A549 (cell line): ENCODE results near the gene COPE. TPM values are rescaled to one million over a fixed set of nuclear protein-coding genes. Genes with fewer than 3 reads are reported as not detected.

Source experiments
- ATAC-seq, 2 experiments: fragments of 200-7000 bp in 1 of 2; fragments of >200 bp in 1 of 2; cut with Nextera tagmentation in 1 of 2; cut with Tn5 transposase in 1 of 2; 3 replicates each; pipeline versions ENCODE4 v1.8.0 to v1.9.1; 2018 to 2020; ENCODE audit warnings: mild to moderate bottlenecking in 1 of 2, moderate library complexity in 1 of 2
- CTCF ChIA-PET: fragments of 300-600 bp; sonication (Branson Sonifier 250); formaldehyde crosslinking; extraction: SDS; loops from one replicate; lab custom pipeline; 2021; ENCODE audit warnings: antibody characterized with exemption, inconsistent platforms; lab: Yijun Ruan, JAX
- POLR2A ChIA-PET: fragments of 350-600 bp; formaldehyde crosslinking; extraction: SDS; loops from one replicate; lab custom pipeline; 2021; ENCODE audit warnings: antibody characterized with exemption, inconsistent platforms; lab: Yijun Ruan, JAX
- DNase-seq, 2 experiments: peaks; one replicate each; pipeline versions ENCODE4 v3.0.0 to v3.0.0-alpha.2; 2011 to 2016; ENCODE audit warnings: low read depth in 1 of 2, low spot score in 1 of 2
- FAIRE-seq: peaks from 2 replicates; lab custom pipeline; 2011; peaks lifted over from hg19 to GRCh38; lab: Jason Lieb, UNC
- H3K27ac ChIP-seq, 2 experiments: fragments of >200 bp; sonication (Bioruptor Twin); formaldehyde crosslinking; 3 replicates each; pipeline ENCODE4 v1.5.1; 2016 to 2017
- H3K4me1 ChIP-seq: fragments of >200 bp; sonication (Bioruptor Twin); formaldehyde crosslinking; 3 replicates; pipeline ENCODE4 v1.6.1; 2016
- H3K4me2 ChIP-seq: fragments of >200 bp; sonication (Bioruptor Twin); formaldehyde crosslinking; 3 replicates; pipeline ENCODE4 v1.6.1; 2016
- H3K4me3 ChIP-seq: fragments of >200 bp; sonication (Bioruptor Twin); formaldehyde crosslinking; 3 replicates; pipeline ENCODE4 v1.5.1; 2016
- H3K9me3 ChIP-seq: fragments of >200 bp; sonication (Bioruptor Twin); formaldehyde crosslinking; 3 replicates; pipeline ENCODE4 v1.6.1; 2016
- CBX8 ChIP-seq: fragments of 200-600 bp; sonication (generic); IDR thresholded peaks from 2 replicates; pipeline ENCODE4 v1.6.1; 2016
- CHD4 ChIP-seq: fragments of 200-600 bp; sonication (generic); IDR thresholded peaks from 2 replicates; pipeline ENCODE4 v1.6.1; 2016; ENCODE audit warnings: antibody characterized with exemption, mild to moderate bottlenecking, borderline replicate concordance
- KDM1A ChIP-seq: fragments of 200-600 bp; sonication (generic); IDR thresholded peaks from 2 replicates; pipeline ENCODE4 v1.6.1; 2016; ENCODE audit warnings: low read depth, mild to moderate bottlenecking
- MAZ ChIP-seq: fragments of 150-350 bp; IDR thresholded peaks from 2 replicates; pipeline ENCODE4 v1.6.1; 2014; ENCODE audit warnings: antibody characterized with exemption, low read depth, low read length, borderline replicate concordance
- MYC ChIP-seq: IDR thresholded peaks from 2 replicates; pipeline ENCODE4 v1.6.1; 2012; ENCODE audit warnings: mild to moderate bottlenecking, inconsistent platforms, low read length, improper control_type of control experiment, borderline replicate concordance
- NPAS2 ChIP-seq: fragments of 250-450 bp; sonication (Bioruptor Pico); IDR thresholded peaks from 2 replicates; pipeline ENCODE4 v1.8.0; 2022; ENCODE audit warnings: mild to moderate bottlenecking, moderate library complexity, borderline replicate concordance
- SMC3 ChIP-seq: fragments of >200 bp; sonication (Bioruptor Twin); formaldehyde crosslinking; IDR thresholded peaks from 3 replicates; pipeline ENCODE4 v1.6.1; 2018; ENCODE audit warnings: inconsistent platforms
- SREBF2 ChIP-seq: fragments of 450-650 bp; IDR thresholded peaks from 2 replicates; pipeline ENCODE4 v1.6.1; 2014; ENCODE audit warnings: mild to moderate bottlenecking, moderate library complexity
- TFCP2L1 ChIP-seq: fragments of 250-450 bp; sonication (Bioruptor Pico); IDR thresholded peaks from 2 replicates; pipeline ENCODE4 v1.5.0; 2021; ENCODE audit warnings: mild to moderate bottlenecking
- TP53 ChIP-seq: fragments of 250-450 bp; sonication (Bioruptor Pico); IDR thresholded peaks from 2 replicates; pipeline ENCODE4 v1.5.0; 2021; ENCODE audit warnings: mild to moderate bottlenecking, moderate library complexity
- ZNF302 ChIP-seq: fragments of 250-450 bp; sonication (Bioruptor Pico); IDR thresholded peaks from 2 replicates; pipeline ENCODE4 v1.9.0; 2021; ENCODE audit warnings: inconsistent platforms, mild to moderate bottlenecking, moderate library complexity
- WGBS: methylation state at CpG from one replicate; pipeline ENCODE4 v1.1.6; 2017; ENCODE audit errors: missing lambda C conversion rate; 5-methylcytosine and 5-hydroxymethylcytosine counted together
- polyA plus RNA-seq, 4 experiments: library from polyadenylated mRNA; depleted of rRNA in 3 of 4; stranded (reverse); fragments of >200 nt; fragmentation: RNase III in 1 of 4; extraction: RNeasy Plus Mini Kit Qiagen cat#74134 plus additional on column Dnase treatment in 1 of 4; gene quantifications; 2 replicates in 3 of 4; 3 replicates in 1 of 4; pipeline ENCODE4 v1.2.3, GENCODE V29; 2011 to 2017
- TF ChIP-seq, protein P1 (sequence below): fragments of 200-600 bp; sonication (generic); IDR thresholded peaks from 2 replicates; pipeline ENCODE4 v1.6.1; 2016; ENCODE audit warnings: antibody characterized with exemption, mild to moderate bottlenecking, moderate library complexity
- TF ChIP-seq, protein P2 (sequence below): IDR thresholded peaks from 2 replicates; pipeline ENCODE4 v1.6.1; 2012; ENCODE audit warnings: low read depth, borderline replicate concordance
- TF ChIP-seq, protein P3 (sequence below): IDR thresholded peaks from 2 replicates; pipeline ENCODE4 v1.6.1; 2012
- TF ChIP-seq, protein P4 (sequence below): fragments of 250-450 bp; sonication (Bioruptor Pico); IDR thresholded peaks from 2 replicates; pipeline ENCODE4 v1.5.0; 2021; ENCODE audit warnings: mild to moderate bottlenecking, moderate library complexity, borderline replicate concordance
- TF ChIP-seq, protein P5 (sequence below): fragments of 150-350 bp; IDR thresholded peaks from 2 replicates; pipeline ENCODE4 v1.6.1; 2014; ENCODE audit warnings: low read depth, mild to moderate bottlenecking, low read length

The COPE gene
- polyA plus RNA-seq, 2 of the 4 experiments (the other 2 are of a cell fraction) = 94.0 to 114 TPM

DNA sequence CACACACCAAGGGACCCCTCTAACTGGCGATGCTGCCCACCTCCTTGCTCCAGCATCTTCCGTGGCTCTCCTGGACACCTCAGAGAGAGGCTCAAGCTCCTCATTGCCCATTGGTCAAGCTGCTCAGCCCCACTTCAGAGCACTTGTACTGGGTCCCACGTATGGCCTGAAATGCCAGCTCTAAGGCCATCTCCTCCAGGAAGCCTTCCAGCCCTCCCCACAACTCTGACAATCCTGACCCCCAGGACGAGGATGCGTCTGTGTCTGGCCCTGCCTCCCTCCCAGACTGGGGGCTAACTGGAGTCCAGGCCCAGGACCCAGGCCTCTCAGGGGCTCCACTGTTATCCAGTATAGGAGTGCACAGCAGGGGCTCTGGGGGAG lies 29.8 kb upstream of the COPE start:
- POLR2A ChIA-PET = interaction anchor here (0.9 kb wide), 1 partner anchor 156 kb away, joined by 3 read pairs; no protein-coding TSS in a partner anchor
- WGBS = 86% methylated on average over 3 of the region's 5 CpGs
- no peak for ATAC-seq
- Histone ChIP-seq H3K27ac (no peak overlapping the region), H3K4me3 (no peak overlapping the region), H3K4me1 (0 out of 3 replicates have a peak, but pooled peaks cover 2% of the 10 kb centered on the region), H3K4me2 (no peak overlapping the region), H3K9me3 (no peaks in the 10 kb centered on the region)
- no peak for FAIRE-seq
- CTCF ChIA-PET = interaction anchor here (1.8 to 5.1 kb wide), 2 partner anchors 38 to 46 kb away, joined by 4 to 26 read pairs; no protein-coding TSS in a partner anchor
- TF ChIP-seq ZNF302 (CRISPR knock-in tag) (no peak), KDM1A (no peak), SMC3 (no peak), TFCP2L1 (CRISPR knock-in tag) (no peak), TP53 (CRISPR knock-in tag) (no peak)
- TF ChIP-seq, protein P1, sequence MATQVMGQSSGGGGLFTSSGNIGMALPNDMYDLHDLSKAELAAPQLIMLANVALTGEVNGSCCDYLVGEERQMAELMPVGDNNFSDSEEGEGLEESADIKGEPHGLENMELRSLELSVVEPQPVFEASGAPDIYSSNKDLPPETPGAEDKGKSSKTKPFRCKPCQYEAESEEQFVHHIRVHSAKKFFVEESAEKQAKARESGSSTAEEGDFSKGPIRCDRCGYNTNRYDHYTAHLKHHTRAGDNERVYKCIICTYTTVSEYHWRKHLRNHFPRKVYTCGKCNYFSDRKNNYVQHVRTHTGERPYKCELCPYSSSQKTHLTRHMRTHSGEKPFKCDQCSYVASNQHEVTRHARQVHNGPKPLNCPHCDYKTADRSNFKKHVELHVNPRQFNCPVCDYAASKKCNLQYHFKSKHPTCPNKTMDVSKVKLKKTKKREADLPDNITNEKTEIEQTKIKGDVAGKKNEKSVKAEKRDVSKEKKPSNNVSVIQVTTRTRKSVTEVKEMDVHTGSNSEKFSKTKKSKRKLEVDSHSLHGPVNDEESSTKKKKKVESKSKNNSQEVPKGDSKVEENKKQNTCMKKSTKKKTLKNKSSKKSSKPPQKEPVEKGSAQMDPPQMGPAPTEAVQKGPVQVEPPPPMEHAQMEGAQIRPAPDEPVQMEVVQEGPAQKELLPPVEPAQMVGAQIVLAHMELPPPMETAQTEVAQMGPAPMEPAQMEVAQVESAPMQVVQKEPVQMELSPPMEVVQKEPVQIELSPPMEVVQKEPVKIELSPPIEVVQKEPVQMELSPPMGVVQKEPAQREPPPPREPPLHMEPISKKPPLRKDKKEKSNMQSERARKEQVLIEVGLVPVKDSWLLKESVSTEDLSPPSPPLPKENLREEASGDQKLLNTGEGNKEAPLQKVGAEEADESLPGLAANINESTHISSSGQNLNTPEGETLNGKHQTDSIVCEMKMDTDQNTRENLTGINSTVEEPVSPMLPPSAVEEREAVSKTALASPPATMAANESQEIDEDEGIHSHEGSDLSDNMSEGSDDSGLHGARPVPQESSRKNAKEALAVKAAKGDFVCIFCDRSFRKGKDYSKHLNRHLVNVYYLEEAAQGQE = no peak
- DNase-seq = no peak

DNA sequence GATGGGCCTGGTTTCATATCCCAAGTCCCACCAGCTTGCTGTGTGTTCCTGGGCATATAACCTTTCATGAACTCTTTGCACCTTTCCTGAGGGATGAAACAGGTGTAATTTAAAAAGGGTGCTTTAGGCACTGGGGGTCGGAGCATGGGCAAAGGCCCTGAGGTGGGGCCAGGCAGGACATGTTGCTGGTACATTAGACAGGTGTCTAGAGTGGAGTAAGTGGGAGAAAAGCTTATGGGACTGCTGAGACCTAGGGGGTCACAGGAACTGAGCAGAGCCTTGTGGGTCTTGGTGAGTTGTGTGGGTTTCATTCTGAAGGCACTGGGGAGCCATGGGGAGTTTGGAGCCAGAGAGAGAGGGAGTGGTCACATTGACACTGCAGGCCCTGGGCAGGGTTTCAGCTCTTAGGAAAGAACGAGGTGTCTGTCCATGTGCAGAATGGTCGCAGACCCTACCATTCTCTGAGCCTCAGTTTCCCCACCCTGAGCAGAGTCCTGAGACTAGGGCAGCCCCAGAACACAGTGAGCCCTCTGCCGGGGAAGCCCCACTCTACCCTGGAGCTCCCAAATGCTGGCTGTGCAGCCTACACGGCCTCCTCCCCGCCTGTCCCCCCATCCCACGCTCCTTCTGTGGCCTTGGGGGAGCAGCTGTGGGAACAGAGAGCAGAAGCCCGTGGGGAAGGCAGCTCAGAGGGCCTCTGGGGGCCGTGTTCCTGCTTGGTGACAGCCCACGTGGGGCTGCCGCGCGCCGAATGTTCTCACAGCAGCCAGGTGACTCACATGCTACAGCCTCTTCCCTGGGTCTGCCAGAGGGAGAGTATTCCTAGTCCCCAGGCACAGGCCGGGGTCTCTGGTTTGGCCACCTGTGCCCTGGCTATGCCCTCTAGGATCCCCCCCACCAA lies 29.1 kb upstream of the COPE start:
- Histone ChIP-seq H3K4me1 (0 out of 3 replicates have a peak, but pooled peaks cover 2% of the 10 kb centered on the region), H3K4me2 (no peak overlapping the region), H3K27ac (no peak overlapping the region), H3K4me3 (no peak overlapping the region)
- WGBS = 72% methylated on average over 6 of the region's 15 CpGs
- ATAC-seq (no peak; a peak in 1 of 6 replicates), DNase-seq (no peak), FAIRE-seq (no peak)
- POLR2A ChIA-PET = interaction anchor here (0.9 kb wide), 1 partner anchor 157 kb away, joined by 3 read pairs; no protein-coding TSS in a partner anchor
- TF ChIP-seq SREBF2 (no peak), NPAS2 (CRISPR knock-in tag) (no peak), CBX8 (no peak), CHD4 (no peak), MYC (no peak), MAZ (no peak), SMC3 (no peak)
- TF ChIP-seq, protein P2, sequence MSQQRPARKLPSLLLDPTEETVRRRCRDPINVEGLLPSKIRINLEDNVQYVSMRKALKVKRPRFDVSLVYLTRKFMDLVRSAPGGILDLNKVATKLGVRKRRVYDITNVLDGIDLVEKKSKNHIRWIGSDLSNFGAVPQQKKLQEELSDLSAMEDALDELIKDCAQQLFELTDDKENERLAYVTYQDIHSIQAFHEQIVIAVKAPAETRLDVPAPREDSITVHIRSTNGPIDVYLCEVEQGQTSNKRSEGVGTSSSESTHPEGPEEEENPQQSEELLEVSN = no peak
- TF ChIP-seq, protein P3, sequence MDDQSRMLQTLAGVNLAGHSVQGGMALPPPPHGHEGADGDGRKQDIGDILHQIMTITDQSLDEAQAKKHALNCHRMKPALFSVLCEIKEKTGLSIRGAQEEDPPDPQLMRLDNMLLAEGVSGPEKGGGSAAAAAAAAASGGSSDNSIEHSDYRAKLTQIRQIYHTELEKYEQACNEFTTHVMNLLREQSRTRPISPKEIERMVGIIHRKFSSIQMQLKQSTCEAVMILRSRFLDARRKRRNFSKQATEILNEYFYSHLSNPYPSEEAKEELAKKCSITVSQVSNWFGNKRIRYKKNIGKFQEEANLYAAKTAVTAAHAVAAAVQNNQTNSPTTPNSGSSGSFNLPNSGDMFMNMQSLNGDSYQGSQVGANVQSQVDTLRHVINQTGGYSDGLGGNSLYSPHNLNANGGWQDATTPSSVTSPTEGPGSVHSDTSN = no peak
- TF ChIP-seq, protein P4, sequence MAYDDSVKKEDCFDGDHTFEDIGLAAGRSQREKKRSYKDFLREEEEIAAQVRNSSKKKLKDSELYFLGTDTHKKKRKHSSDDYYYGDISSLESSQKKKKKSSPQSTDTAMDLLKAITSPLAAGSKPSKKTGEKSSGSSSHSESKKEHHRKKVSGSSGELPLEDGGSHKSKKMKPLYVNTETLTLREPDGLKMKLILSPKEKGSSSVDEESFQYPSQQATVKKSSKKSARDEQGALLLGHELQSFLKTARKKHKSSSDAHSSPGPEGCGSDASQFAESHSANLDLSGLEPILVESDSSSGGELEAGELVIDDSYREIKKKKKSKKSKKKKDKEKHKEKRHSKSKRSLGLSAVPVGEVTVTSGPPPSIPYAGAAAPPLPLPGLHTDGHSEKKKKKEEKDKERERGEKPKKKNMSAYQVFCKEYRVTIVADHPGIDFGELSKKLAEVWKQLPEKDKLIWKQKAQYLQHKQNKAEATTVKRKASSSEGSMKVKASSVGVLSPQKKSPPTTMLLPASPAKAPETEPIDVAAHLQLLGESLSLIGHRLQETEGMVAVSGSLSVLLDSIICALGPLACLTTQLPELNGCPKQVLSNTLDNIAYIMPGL = no peak
- TF ChIP-seq, protein P1 = no peak
- TF ChIP-seq, protein P5, sequence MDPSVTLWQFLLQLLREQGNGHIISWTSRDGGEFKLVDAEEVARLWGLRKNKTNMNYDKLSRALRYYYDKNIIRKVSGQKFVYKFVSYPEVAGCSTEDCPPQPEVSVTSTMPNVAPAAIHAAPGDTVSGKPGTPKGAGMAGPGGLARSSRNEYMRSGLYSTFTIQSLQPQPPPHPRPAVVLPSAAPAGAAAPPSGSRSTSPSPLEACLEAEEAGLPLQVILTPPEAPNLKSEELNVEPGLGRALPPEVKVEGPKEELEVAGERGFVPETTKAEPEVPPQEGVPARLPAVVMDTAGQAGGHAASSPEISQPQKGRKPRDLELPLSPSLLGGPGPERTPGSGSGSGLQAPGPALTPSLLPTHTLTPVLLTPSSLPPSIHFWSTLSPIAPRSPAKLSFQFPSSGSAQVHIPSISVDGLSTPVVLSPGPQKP = no peak
- TF ChIP-seq, all 56 proteins: peak for 0
- CTCF ChIA-PET = interaction anchor here (0.8 to 5.1 kb wide), 2 partner anchors 12 to 39 kb away, joined by 5 to 26 read pairs; no protein-coding TSS in a partner anchor
- H3K9me3 ChIP-seq = no peaks in the 10 kb centered on the region
